CD4-positive, alpha-beta T cell (primary cell): Measurements from ENCODE around the gene MAPK13. TPM values are rescaled to one million over a fixed set of nuclear protein-coding genes. Genes with fewer than 3 reads are reported as not detected.
"Not testable (repeated sequence)": the region's sequence is repeated elsewhere in the genome, so short reads cannot be mapped to it uniquely, and the experiment has no call there.

Experiments used
- ATAC-seq: fragments of 200-7000 bp; cut with Tn5 transposase; one replicate; pipeline ENCODE4 v1.10.0; 2022; ENCODE audit warnings: mild to moderate bottlenecking; ENCODE audit not compliant: poor library complexity
- CTCF ChIA-PET: fragments of 350-600 bp; sonication (Branson Sonifier 250); formaldehyde crosslinking; loops from one replicate; lab custom pipeline; 2021; ENCODE audit warnings: antibody characterized with exemption, inconsistent platforms; lab: Charles Lee
- POLR2A ChIA-PET: fragments of 350-600 bp; sonication (Branson Sonifier 250); formaldehyde crosslinking; loops from one replicate; lab custom pipeline; 2021; ENCODE audit warnings: antibody characterized with exemption, inconsistent platforms; lab: Charles Lee
- DNase-seq, 14 experiments: peaks; one replicate each; pipeline ENCODE4 v3.0.0-alpha.2; 2013 to 2020; ENCODE audit warnings: mixed read lengths in 2 of 14
- H3K27ac ChIP-seq, 2 donors: one replicate each; pipeline versions ENCODE4 v1.5.1 to v1.7.0; 2013; ENCODE audit warnings: low read length in 2 of 2, low read depth in 1 of 2, mild to moderate bottlenecking in 1 of 2
- H3K27me3 ChIP-seq, 2 experiments: 1 replicate in 1 of 2; 2 replicates in 1 of 2; pipeline versions ENCODE4 v1.6.1 to v1.7.0; 2013; ENCODE audit warnings: low read length in 2 of 2, control low read depth in 1 of 2, mild to moderate bottlenecking in 1 of 2, moderate library complexity in 1 of 2; ENCODE audit not compliant: insufficient read depth in 2 of 2, control insufficient read depth in 1 of 2
- H3K36me3 ChIP-seq: one replicate; pipeline ENCODE4 v1.6.1; 2013; ENCODE audit warnings: low read length, control low read depth; ENCODE audit not compliant: insufficient read depth
- H3K4me1 ChIP-seq: one replicate; pipeline ENCODE4 v1.6.1; 2013; ENCODE audit warnings: low read length, control low read depth; ENCODE audit not compliant: insufficient read depth
- H3K4me3 ChIP-seq: one replicate; pipeline ENCODE4 v1.5.1; 2013; ENCODE audit warnings: mild to moderate bottlenecking, low read length, moderate library complexity
- H3K9me3 ChIP-seq, 2 experiments: 1 replicate in 1 of 2; 2 replicates in 1 of 2; pipeline versions ENCODE4 v1.6.1 to v1.7.0; 2013; ENCODE audit warnings: low read length in 2 of 2, mild to moderate bottlenecking in 2 of 2, control low read depth in 1 of 2, moderate library complexity in 1 of 2; ENCODE audit not compliant: control insufficient read depth in 1 of 2, insufficient read depth in 1 of 2
- H3K27ac Mint-ChIP-seq: one replicate; pipeline ENCODE4 v1.8.0; 2020; ENCODE audit warnings: mixed read lengths
- H3K27me3 Mint-ChIP-seq: one replicate; pipeline ENCODE4 v1.8.0; 2021; ENCODE audit warnings: mixed read lengths
- H3K36me3 Mint-ChIP-seq: one replicate; pipeline ENCODE4 v1.8.0; 2021; ENCODE audit warnings: low read depth, mixed read lengths
- H3K4me1 Mint-ChIP-seq: one replicate; pipeline ENCODE4 v1.8.0; 2021; ENCODE audit warnings: low read depth, mixed read lengths
- H3K4me3 Mint-ChIP-seq: one replicate; pipeline ENCODE4 v1.8.0; 2020; ENCODE audit warnings: mild to moderate bottlenecking, mixed read lengths
- H3K9me3 Mint-ChIP-seq: one replicate; pipeline ENCODE4 v1.8.0; 2020; ENCODE audit warnings: mixed read lengths
- CTCF ChIP-seq: fragments of 200-600 bp; IDR thresholded peaks from one replicate; pipeline ENCODE4 v1.8.0; 2022; ENCODE audit warnings: antibody characterized with exemption, mild to moderate bottlenecking
- intact Hi-C, 2 experiments: fragments of 100-400 bp; cut with DNase I in 1 of 2; cut with micrococcal nuclease in 1 of 2; formaldehyde crosslinking; loops; one replicate each; pipeline versions ENCODE4 v1.15.1 to v1.9.0; 2023 to 2025; cut with DNase I, micrococcal nuclease
- polyA plus RNA-seq, 2 donors: library from polyadenylated mRNA; unstranded; fragments of 120-200 nt; gene quantifications; one replicate each; pipeline ENCODE4 v1.2.1, GENCODE V29; 2013
- total RNA-seq, 174 experiments: library from RNA in 2 of 174; stranded (reverse) in 2 of 174; gene quantifications; one replicate each; pipeline ENCODE4 v1.2.3 and lab custom pipeline; 2021 to 2026

The MAPK13 gene
- 10 to 100 TPM; 58.5 to 63.5 TPM for total RNA-seq
- polyA plus RNA-seq (2013, experiment 1 of 2) = 31.6 TPM
- polyA plus RNA-seq (2013, experiment 2 of 2) = 34.7 TPM
- 22.9 to 132 (median 59.9) reads per million in 172 experiments for total RNA-seq (lab: John Stamatoyannopoulos, UW)

GRCh38 chr6:36129941-36130666 lies at the start of gene MAPK13:
TSS of gene MAPK13 (plus strand) at chr6:36130513. CDS start at chr6:36130583, 70 bp downstream.
- Histone ChIP-seq H3K27ac (peak within 1 kb of the TSS; percentile 82 to 88), H3K36me3 (peaks cover 25% of the 10 kb centered on the region), H3K27me3 (no peaks in the 10 kb centered on the region), H3K9me3 (no peaks in the 10 kb centered on the region), H3K4me1 (peaks cover 65% of the 10 kb centered on the region), H3K4me3 (peak within 1 kb of the TSS; percentile 83)
- ATAC-seq (peak; percentile 44), DNase-seq (peak in 8 of 14 experiments; percentile 22 to 63 (median 39))
- Mint-ChIP-seq H3K4me3 (peak within 1 kb of the TSS; percentile 93), H3K9me3 (no peaks in the 10 kb centered on the region), H3K4me1 (peaks cover 58% of the 10 kb centered on the region), H3K36me3 (peaks cover 33% of the 10 kb centered on the region), H3K27ac (peak within 1 kb of the TSS; percentile 95), H3K27me3 (no peaks in the 10 kb centered on the region)
- TF ChIP-seq CTCF = no peak
- intact Hi-C loops = loop anchor here (2.0 to 10.0 kb wide), 4 partner anchors 29 to 155 kb away; partner anchors contain the start of gene BRPF3 (in 1 of the 2)
- ChIA-PET CTCF (interaction anchor here (0.6 to 3.7 kb wide), 6 partner anchors 8 to 207 kb away, joined by 3 to 33 read pairs (median 4); partner anchors contain the start of gene MAPK14), POLR2A (interaction anchor here (0.7 to 3.9 kb wide), 15 partner anchors 9 to 243 kb away, joined by 3 to 68 read pairs (median 7); partner anchors contain the start of genes BRPF3 and MAPK14)

DNA sequence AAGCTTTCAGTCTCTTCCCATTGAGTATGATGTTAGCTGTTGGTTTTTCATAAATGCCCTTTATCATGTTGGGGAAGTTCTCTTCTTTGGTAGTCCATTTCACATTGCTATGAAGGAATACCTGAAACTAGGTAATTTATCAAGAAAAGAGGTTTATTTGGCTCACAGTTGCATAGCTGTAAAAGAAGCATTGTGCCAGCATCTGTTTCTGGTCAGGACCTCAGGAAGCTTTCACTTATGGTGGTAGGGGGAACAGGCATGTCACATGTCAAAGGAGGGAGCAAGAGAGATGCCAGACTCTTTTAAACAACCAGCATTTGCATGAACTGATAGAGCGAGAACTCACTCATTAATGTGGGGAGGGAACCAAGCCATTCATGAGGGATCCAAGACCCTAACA lies 48.0 kb upstream of the MAPK13 start:
- DNase-seq = no peak
- Histone ChIP-seq H3K27me3 (no peaks in the 10 kb centered on the region), H3K36me3 (peaks cover 77% of the 10 kb centered on the region), H3K27ac (no peak overlapping the region), H3K4me1 (no peaks in the 10 kb centered on the region), H3K9me3 (no peaks in the 10 kb centered on the region), H3K4me3 (no peak overlapping the region)
- TF ChIP-seq CTCF = no peak
- Mint-ChIP-seq H3K27me3 (no peaks in the 10 kb centered on the region), H3K36me3 (peaks cover 91% of the 10 kb centered on the region), H3K4me3 (no peak overlapping the region), H3K27ac (no peak overlapping the region), H3K9me3 (no peaks in the 10 kb centered on the region), H3K4me1 (peaks cover 9% of the 10 kb centered on the region)
- ATAC-seq = no peak
- POLR2A ChIA-PET = interaction anchor here (1.3 kb wide), 1 partner anchor 9 kb away, joined by 4 read pairs; no protein-coding TSS in a partner anchor
- intact Hi-C loops = loop anchor here in 1 of 2 experiments (5.0 kb wide), 1 partner anchor 35 kb away; no protein-coding TSS in a partner anchor
- CTCF ChIA-PET = no interaction called here

DNA sequence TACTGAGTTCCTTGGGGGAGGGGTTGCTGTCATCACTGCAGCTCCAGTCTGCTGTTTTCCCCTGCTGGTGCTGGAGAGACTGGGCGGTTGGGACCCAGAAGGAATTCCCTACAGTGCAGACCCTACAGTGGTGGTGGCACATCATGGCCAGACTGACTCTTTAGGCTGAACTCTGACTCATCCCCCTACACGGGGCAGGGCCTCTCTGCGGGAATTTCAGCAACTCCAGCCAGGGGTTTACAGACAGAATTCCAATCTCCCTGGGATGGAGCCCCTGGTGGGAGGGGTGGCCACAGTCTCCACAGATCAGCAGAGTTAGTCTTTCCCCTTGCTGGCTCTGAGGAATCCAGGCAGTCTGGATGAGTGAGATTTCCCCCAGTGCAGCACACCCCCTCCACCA lies 46.9 kb upstream of the MAPK13 start:
- Histone ChIP-seq H3K4me1 (no peaks in the 10 kb centered on the region), H3K36me3 (peaks cover 66% of the 10 kb centered on the region), H3K27me3 (no peaks in the 10 kb centered on the region), H3K9me3 (no peaks in the 10 kb centered on the region), H3K27ac (no peak overlapping the region), H3K4me3 (no peak overlapping the region)
- DNase-seq = no peak
- ATAC-seq = no peak
- TF ChIP-seq CTCF = no peak
- Mint-ChIP-seq H3K4me1 (peaks cover 9% of the 10 kb centered on the region), H3K36me3 (peaks cover 80% of the 10 kb centered on the region), H3K4me3 (no peak overlapping the region), H3K9me3 (no peaks in the 10 kb centered on the region), H3K27ac (no peak overlapping the region), H3K27me3 (no peaks in the 10 kb centered on the region)
- intact Hi-C loops = loop anchor here in 1 of 2 experiments (5.0 kb wide), 1 partner anchor 36 kb away; no protein-coding TSS in a partner anchor
- ChIA-PET POLR2A (no interaction called here), CTCF (interaction anchor here (1.9 kb wide), 1 partner anchor 10 kb away, joined by 4 read pairs; no protein-coding TSS in a partner anchor)

DNA sequence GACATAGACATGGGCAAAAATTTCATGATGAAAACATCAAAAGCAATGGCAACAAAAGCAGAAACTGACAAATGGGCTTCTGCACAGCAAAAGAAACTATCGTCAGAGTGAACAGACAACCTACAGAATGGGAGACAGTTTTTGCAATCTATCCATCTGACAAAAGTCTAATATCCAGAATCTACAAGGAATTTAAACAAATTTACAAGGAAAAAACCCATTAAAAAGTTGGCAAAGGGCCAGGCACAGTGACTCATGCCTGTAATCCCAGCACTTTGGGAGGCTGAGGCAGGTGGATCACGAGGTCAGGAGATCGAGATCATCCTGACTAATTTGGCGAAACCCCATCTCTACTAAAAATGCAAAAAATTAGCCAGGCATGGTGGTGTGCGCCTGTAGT lies 42.1 kb upstream of the MAPK13 start:
- DNase-seq, H3K4me3 ChIP-seq, H3K4me1 Mint-ChIP-seq, intact Hi-C loops, H3K4me3 Mint-ChIP-seq, H3K9me3 Mint-ChIP-seq, H3K27ac ChIP-seq, H3K27me3 ChIP-seq, H3K4me1 ChIP-seq, CTCF ChIA-PET, H3K27me3 Mint-ChIP-seq, POLR2A ChIA-PET, ATAC-seq, H3K9me3 ChIP-seq: not testable (repeated sequence)
- H3K36me3 ChIP-seq = peaks cover 33% of the 10 kb centered on the region
- Mint-ChIP-seq H3K36me3 (peaks cover 66% of the 10 kb centered on the region), H3K27ac (peak overlapping the region; percentile 76)
